Muscle layer of duodenum (tissue), 2 donors: ENCODE data around the gene ATP1A2.

ENCODE experiments used
- H3K27ac ChIP-seq: one replicate; pipeline ENCODE4 v1.7.0; 2013; ENCODE audit warnings: mild to moderate bottlenecking, low read length
- H3K27me3 ChIP-seq: one replicate; pipeline ENCODE4 v1.7.0; 2013; ENCODE audit warnings: low read depth, mild to moderate bottlenecking, control low read depth, low read length
- H3K36me3 ChIP-seq, 2 donors: one replicate each; pipeline ENCODE4 v1.7.0; 2013; ENCODE audit warnings: low read length in 2 of 2, control low read depth in 1 of 2, mild to moderate bottlenecking in 1 of 2; ENCODE audit not compliant: insufficient read depth in 2 of 2, control insufficient read depth in 1 of 2
- H3K4me1 ChIP-seq, 2 donors: one replicate each; pipeline ENCODE4 v1.7.0; 2013; ENCODE audit warnings: low read length in 2 of 2, mild to moderate bottlenecking in 2 of 2, control low read depth in 1 of 2, moderate library complexity in 1 of 2; ENCODE audit not compliant: insufficient read depth in 2 of 2, control insufficient read depth in 1 of 2
- H3K4me3 ChIP-seq, 2 donors: one replicate each; pipeline ENCODE4 v1.7.0; 2013; ENCODE audit warnings: low read length in 2 of 2, low read depth in 1 of 2, mild to moderate bottlenecking in 1 of 2
- H3K9me3 ChIP-seq, 2 donors: one replicate each; pipeline ENCODE4 v1.7.0; 2013; ENCODE audit warnings: low read length in 2 of 2, control low read depth in 1 of 2, mild to moderate bottlenecking in 1 of 2; ENCODE audit not compliant: control insufficient read depth in 1 of 2
- donor health status: healthy.

ATP1A2 gene

GRCh38 chr1:160137216-160137862 lies 21.8 kb downstream of the ATP1A2 start:
- H3K27me3 ChIP-seq: no peaks in the 10 kb centered on the region
- no peak overlapping the region for H3K27ac ChIP-seq
- no peak overlapping the region for H3K4me3 ChIP-seq
- H3K36me3 ChIP-seq: peaks cover 8 to 60% of the 10 kb centered on the region in 2 donors
- H3K9me3 ChIP-seq: no peaks in the 10 kb centered on the region
- no peaks in the 10 kb centered on the region for H3K4me1 ChIP-seq

- no peaks in the 10 kb centered on the region for H3K9me3 ChIP-seq
- H3K36me3 ChIP-seq: peaks cover under 1 to 42% of the 10 kb centered on the region in 2 donors
- no peaks in the 10 kb centered on the region for H3K4me1 ChIP-seq
- no peak overlapping the region for H3K27ac ChIP-seq
- H3K27me3 ChIP-seq: no peaks in the 10 kb centered on the region
- H3K4me3 ChIP-seq: no peak overlapping the region
Measured at GRCh38 chr1:160139840-160140239, 24.3 kb downstream of the ATP1A2 start.

GRCh38 chr1:160143695-160144094 lies 28.1 kb downstream of the ATP1A2 start:
- Histone ChIP-seq H3K4me3 (no peak overlapping the region), H3K4me1 (no peaks in the 10 kb centered on the region), H3K27me3 (no peaks in the 10 kb centered on the region), H3K36me3 (peaks cover 0 to 20% of the 10 kb centered on the region in 2 donors), H3K27ac (no peak overlapping the region), H3K9me3 (no peaks in the 10 kb centered on the region)

- no peaks in the 10 kb centered on the region for H3K4me1 ChIP-seq
- no peak overlapping the region for H3K27ac ChIP-seq
- H3K9me3 ChIP-seq: no peaks in the 10 kb centered on the region
- H3K36me3 ChIP-seq: peaks cover 0 to 11% of the 10 kb centered on the region in 2 donors
- H3K4me3 ChIP-seq: no peak overlapping the region
- no peaks in the 10 kb centered on the region for H3K27me3 ChIP-seq
Measured at GRCh38 chr1:160144921-160145320, 29.4 kb downstream of the ATP1A2 start.

- Histone ChIP-seq H3K27ac (no peak overlapping the region), H3K9me3 (no peaks in the 10 kb centered on the region), H3K4me3 (no peak overlapping the region), H3K27me3 (no peaks in the 10 kb centered on the region), H3K4me1 (no peaks in the 10 kb centered on the region), H3K36me3 (peaks cover 0 to 7% of the 10 kb centered on the region in 2 donors)
Measured at GRCh38 chr1:160146107-160146506, 30.5 kb downstream of the ATP1A2 start.

- Histone ChIP-seq H3K36me3 (no peaks in the 10 kb centered on the region), H3K4me1 (no peaks in the 10 kb centered on the region), H3K9me3 (no peaks in the 10 kb centered on the region), H3K27ac (no peak overlapping the region), H3K4me3 (no peak overlapping the region), H3K27me3 (no peaks in the 10 kb centered on the region)
Measured at GRCh38 chr1:160148121-160148520, 32.6 kb downstream of the ATP1A2 start.

GRCh38 chr1:160149233-160149632 lies 33.7 kb downstream of the ATP1A2 start:
- no peak overlapping the region for H3K27ac ChIP-seq

GRCh38 chr1:160149716-160150115 lies 34.2 kb downstream of the ATP1A2 start:
- Histone ChIP-seq H3K27ac (no peak overlapping the region), H3K9me3 (no peaks in the 10 kb centered on the region), H3K4me3 (no peak overlapping the region), H3K4me1 (no peaks in the 10 kb centered on the region), H3K36me3 (no peaks in the 10 kb centered on the region), H3K27me3 (no peaks in the 10 kb centered on the region)

More at GRCh38 chr1:160149233-160149632, 33.7 kb downstream of the ATP1A2 start:
- Histone ChIP-seq H3K27me3 (no peaks in the 10 kb centered on the region), H3K4me1 (no peaks in the 10 kb centered on the region), H3K9me3 (no peaks in the 10 kb centered on the region), H3K36me3 (no peaks in the 10 kb centered on the region), H3K4me3 (no peak overlapping the region)

GRCh38 chr1:160151303-160151702 lies 35.7 kb downstream of the ATP1A2 start, which contains the start of gene ATP1A4:
Gene ATP1A4 (plus strand): TSS chr1:160151603. CDS start chr1:160152041, 438 bp downstream.
- H3K27ac ChIP-seq: no peak within 1 kb of the TSS
- no peaks in the 10 kb centered on the region for H3K9me3 ChIP-seq
- H3K36me3 ChIP-seq: no peaks in the 10 kb centered on the region
- no peaks in the 10 kb centered on the region for H3K4me1 ChIP-seq
- no peaks in the 10 kb centered on the region for H3K27me3 ChIP-seq
- H3K4me3 ChIP-seq: no peak within 1 kb of the TSS

- Histone ChIP-seq H3K9me3 (no peaks in the 10 kb centered on the region), H3K27ac (no peak overlapping the region), H3K4me1 (no peaks in the 10 kb centered on the region), H3K4me3 (no peak overlapping the region), H3K36me3 (no peaks in the 10 kb centered on the region), H3K27me3 (no peaks in the 10 kb centered on the region)
Measured at GRCh38 chr1:160154790-160155189, 39.2 kb downstream of the ATP1A2 start.

- no peak overlapping the region for H3K4me3 ChIP-seq
- H3K27ac ChIP-seq: no peak overlapping the region
- H3K27me3 ChIP-seq: no peaks in the 10 kb centered on the region
- no peaks in the 10 kb centered on the region for H3K4me1 ChIP-seq
- H3K36me3 ChIP-seq: no peaks in the 10 kb centered on the region
- H3K9me3 ChIP-seq: no peaks in the 10 kb centered on the region
Measured at GRCh38 chr1:160156361-160156760, 40.8 kb downstream of the ATP1A2 start.

- no peaks in the 10 kb centered on the region for H3K9me3 ChIP-seq
- no peaks in the 10 kb centered on the region for H3K27me3 ChIP-seq
- H3K4me1 ChIP-seq: no peaks in the 10 kb centered on the region
- no peak overlapping the region for H3K4me3 ChIP-seq
- H3K36me3 ChIP-seq: no peaks in the 10 kb centered on the region
- no peak overlapping the region for H3K27ac ChIP-seq
Measured at GRCh38 chr1:160157174-160157573, 41.6 kb downstream of the ATP1A2 start.
